ENCODE measurements around the gene CCNF. TPM values are rescaled to one million over a fixed set of nuclear protein-coding genes. Genes with fewer than 3 reads are reported as not detected.

The CCNF gene
- total and polyA plus RNA-seq, 2 of the 8 experiments (the other 6 are each of a cell fraction or from before 2014, with no cell fraction given): 15.4 to 54.3 TPM

- no peak for TF ChIP-seq CTCF (IDR thresholded peaks at IDR 0.05; ENCODE audit: control extremely low read depth in 1 of 3, insufficient read depth in 1 of 3, low read depth in 1 of 3, low read length in 3 of 3)
- no peak for TF ChIP-seq ASH2L (IDR thresholded peaks at IDR 0.05; ENCODE audit: low read length)
Observed at GRCh38 chr16:2450535-2450934, 21.3 kb downstream of the CCNF start (continued).
